Gastrocnemius medialis (tissue), 4 donors: ENCODE results near the gene SLC12A4. TPM values are rescaled to one million over a fixed set of nuclear protein-coding genes. Genes with fewer than 3 reads are reported as not detected.
"Not testable (repeated sequence)": the region's sequence is repeated elsewhere in the genome, so short reads cannot be mapped to it uniquely, and the experiment has no call there.

ENCODE experiments used
- ATAC-seq, 2 donors: fragments of 150-250 bp; one replicate each; pipeline ENCODE4 v1.9.1; 2016
- DNase-seq, 2 donors: peaks; one replicate each; pipeline ENCODE4 v3.0.0-alpha.2; 2019
- H3K27ac ChIP-seq, 4 donors: fragments of 200-600 bp; sonication (generic); 1 replicate in 1 of 4; 2 replicates in 3 of 4; pipeline ENCODE4 v1.5.1; 2016 to 2018; ENCODE audit warnings: mild to moderate bottlenecking in 2 of 4, moderate library complexity in 1 of 4
- H3K27me3 ChIP-seq, 3 donors: fragments of 200-600 bp; sonication (generic) in 2 of 3; 1 replicate in 1 of 3; 2 replicates in 2 of 3; pipeline versions ENCODE4 v1.5.1 to v1.6.0; 2016 to 2019; ENCODE audit warnings: mild to moderate bottlenecking in 1 of 3, moderate library complexity in 1 of 3
- H3K36me3 ChIP-seq, 2 donors: fragments of 200-600 bp; sonication (generic) in 1 of 2; one replicate each; pipeline ENCODE4 v1.5.1; 2017 to 2018
- H3K4me1 ChIP-seq, 2 donors: fragments of 200-600 bp; sonication (generic) in 1 of 2; one replicate each; pipeline ENCODE4 v1.5.1; 2016 to 2017; ENCODE audit warnings: mild to moderate bottlenecking in 2 of 2
- H3K4me3 ChIP-seq, 4 donors: fragments of 200-600 bp; sonication (generic) in 3 of 4; 1 replicate in 1 of 4; 2 replicates in 3 of 4; pipeline ENCODE4 v1.5.1; 2016 to 2019; ENCODE audit warnings: mild to moderate bottlenecking in 2 of 4
- H3K9me3 ChIP-seq, 3 donors: fragments of 200-600 bp; sonication (generic) in 2 of 3; 1 replicate in 1 of 3; 2 replicates in 2 of 3; pipeline ENCODE4 v1.5.1; 2016 to 2019
- POLR2A ChIP-seq, 2 donors: fragments of 450-650 bp; IDR thresholded peaks; one replicate each; pipeline ENCODE4 v1.6.1; 2017; ENCODE audit warnings: antibody characterized with exemption in 2 of 2, mild to moderate bottlenecking in 2 of 2, moderate library complexity in 2 of 2
- in situ Hi-C, 4 donors: fragments of 200-750 bp; cut with MboI; loops; one replicate each; pipeline versions ENCODE4 v1.15.0 to v1.8.0; 2017; ENCODE audit warnings: low sequenced_read_pairs in 4 of 4
- intact Hi-C: fragments of 100-400 bp; cut with DNase I; formaldehyde crosslinking; loops from one replicate; pipeline ENCODE4 v1.15.1; 2023; ENCODE audit warnings: low total_unique reads
- total RNA-seq, 4 donors: library from RNA; depleted of rRNA; stranded (reverse); fragments of >200 nt; gene quantifications; one replicate each; pipeline versions ENCODE4 v1.1.0 to v1.2.3, GENCODE V29; 2016
- TF ChIP-seq, protein P1 (sequence below), 5 experiments: fragments of 450-650 bp in 3 of 5; fragments of 200-600 bp in 2 of 5; sonication (generic) in 2 of 5; IDR thresholded peaks in 4 of 5; conservative IDR thresholded peaks in 1 of 5; 1 replicate in 4 of 5; 2 replicates in 1 of 5; pipeline ENCODE4 v1.5.1; 2016 to 2019; ENCODE audit warnings: antibody characterized with exemption in 5 of 5, mild to moderate bottlenecking in 3 of 5, moderate library complexity in 3 of 5

Gene SLC12A4
- total RNA-seq, 4 donors from 2014 or later, result 10.4 to 30.8 (median 15.8) TPM

GRCh38 chr16:67915831-67916723 is 52.4 kb downstream of the SLC12A4 start:
- TF ChIP-seq, protein P1, sequence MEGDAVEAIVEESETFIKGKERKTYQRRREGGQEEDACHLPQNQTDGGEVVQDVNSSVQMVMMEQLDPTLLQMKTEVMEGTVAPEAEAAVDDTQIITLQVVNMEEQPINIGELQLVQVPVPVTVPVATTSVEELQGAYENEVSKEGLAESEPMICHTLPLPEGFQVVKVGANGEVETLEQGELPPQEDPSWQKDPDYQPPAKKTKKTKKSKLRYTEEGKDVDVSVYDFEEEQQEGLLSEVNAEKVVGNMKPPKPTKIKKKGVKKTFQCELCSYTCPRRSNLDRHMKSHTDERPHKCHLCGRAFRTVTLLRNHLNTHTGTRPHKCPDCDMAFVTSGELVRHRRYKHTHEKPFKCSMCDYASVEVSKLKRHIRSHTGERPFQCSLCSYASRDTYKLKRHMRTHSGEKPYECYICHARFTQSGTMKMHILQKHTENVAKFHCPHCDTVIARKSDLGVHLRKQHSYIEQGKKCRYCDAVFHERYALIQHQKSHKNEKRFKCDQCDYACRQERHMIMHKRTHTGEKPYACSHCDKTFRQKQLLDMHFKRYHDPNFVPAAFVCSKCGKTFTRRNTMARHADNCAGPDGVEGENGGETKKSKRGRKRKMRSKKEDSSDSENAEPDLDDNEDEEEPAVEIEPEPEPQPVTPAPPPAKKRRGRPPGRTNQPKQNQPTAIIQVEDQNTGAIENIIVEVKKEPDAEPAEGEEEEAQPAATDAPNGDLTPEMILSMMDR (IDR thresholded peaks at IDR 0.05 in 4 of 5, conservative IDR thresholded peaks at IDR 0.05 in 1 of 5), result no peak
- no peak for TF ChIP-seq POLR2A (IDR thresholded peaks at IDR 0.05)
- H3K27me3 ChIP-seq, result no peaks in the 10 kb centered on the region
- intact Hi-C loops, result loop anchor here (2.0 kb wide), 1 partner anchor 33 kb away; no protein-coding TSS in a partner anchor
- peaks cover 0 to 8% of the 10 kb centered on the region in 2 donors for H3K36me3 ChIP-seq
- peak overlapping the region; percentile 86 to 99 (median 95) for H3K27ac ChIP-seq
- in situ Hi-C loops, result no loop called here
- peaks cover 65 to 70% of the 10 kb centered on the region in 2 donors for H3K4me1 ChIP-seq
- ATAC-seq, result peak in 1 of 2 donors; percentile 8
- DNase-seq, result peak; percentile 41 to 70
- no peaks in the 10 kb centered on the region for H3K9me3 ChIP-seq
- no peak overlapping the region for H3K4me3 ChIP-seq

DNA sequence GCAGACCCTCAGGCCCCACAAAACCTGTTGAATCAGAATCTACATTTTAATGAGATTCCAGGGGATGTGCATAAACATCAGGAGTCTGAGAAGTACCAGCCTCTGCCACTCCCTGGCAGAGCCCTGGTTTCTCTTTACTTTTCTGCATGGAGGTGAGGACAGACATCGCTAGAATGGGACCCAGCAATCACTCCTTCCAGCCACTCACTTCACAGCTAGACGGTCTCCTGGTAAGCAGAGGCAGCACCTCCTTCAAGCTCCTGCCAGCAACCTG is 53.0 kb downstream of the SLC12A4 start:
- Histone ChIP-seq H3K36me3 (peaks cover 0 to 14% of the 10 kb centered on the region in 2 donors), H3K4me1 (peaks cover 64% of the 10 kb centered on the region in 2 donors), H3K27ac (peak overlapping the region; percentile 86 to 99 (median 95))
- in situ Hi-C loops, H3K4me3 ChIP-seq, H3K27me3 ChIP-seq, ATAC-seq, DNase-seq, intact Hi-C loops, H3K9me3 ChIP-seq: not testable (repeated sequence)

DNA sequence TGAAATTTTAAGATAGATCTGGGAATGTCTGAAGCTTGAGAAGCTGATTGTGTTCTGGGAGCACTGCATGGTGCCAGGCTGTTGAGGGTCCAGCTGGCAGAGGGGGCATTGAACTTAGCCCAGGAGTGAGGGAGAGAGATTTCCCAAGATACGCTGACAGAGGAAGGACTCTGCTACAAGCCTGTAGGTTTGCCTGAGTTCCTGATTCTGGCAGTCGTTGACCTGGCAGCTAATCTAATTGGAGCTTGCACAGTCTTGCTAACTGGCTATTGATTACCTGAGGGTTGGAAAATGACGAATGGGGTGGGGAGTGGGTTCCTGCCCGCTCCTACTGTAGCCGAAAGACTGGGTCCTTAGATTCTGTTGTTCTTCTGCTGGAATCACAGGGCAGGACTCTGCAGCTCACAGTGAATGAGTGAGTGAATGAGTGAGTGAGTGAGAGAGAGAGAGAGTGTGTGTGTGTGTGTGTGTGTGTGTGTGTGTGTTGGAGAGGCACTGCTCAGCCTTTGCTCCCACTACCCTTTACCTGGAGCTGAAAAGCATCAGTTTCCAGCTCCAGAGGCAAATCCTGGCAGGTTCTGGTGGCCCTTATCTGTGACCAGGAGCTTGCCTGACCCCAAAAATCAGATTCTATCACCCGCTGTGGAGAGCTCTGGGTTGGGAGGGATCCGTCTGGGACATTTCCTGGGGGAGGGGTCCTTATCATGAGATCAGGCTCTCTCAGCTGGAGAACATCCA is 53.5 kb downstream of the SLC12A4 start:
- Histone ChIP-seq H3K4me3 (no peak overlapping the region), H3K4me1 (peaks cover 58 to 59% of the 10 kb centered on the region in 2 donors), H3K27ac (peak overlapping the region; percentile 86 to 99 (median 95)), H3K36me3 (peaks cover 0 to 20% of the 10 kb centered on the region in 2 donors), H3K9me3 (no peaks in the 10 kb centered on the region), H3K27me3 (no peaks in the 10 kb centered on the region)
- in situ Hi-C loops (no loop called here), intact Hi-C loops (no loop called here)
- no peak for DNase-seq
- ATAC-seq, result no peak
- no peak for TF ChIP-seq POLR2A (IDR thresholded peaks at IDR 0.05)
- TF ChIP-seq, protein P1 (IDR thresholded peaks at IDR 0.05 in 4 of 5, conservative IDR thresholded peaks at IDR 0.05 in 1 of 5), result no peak

DNA sequence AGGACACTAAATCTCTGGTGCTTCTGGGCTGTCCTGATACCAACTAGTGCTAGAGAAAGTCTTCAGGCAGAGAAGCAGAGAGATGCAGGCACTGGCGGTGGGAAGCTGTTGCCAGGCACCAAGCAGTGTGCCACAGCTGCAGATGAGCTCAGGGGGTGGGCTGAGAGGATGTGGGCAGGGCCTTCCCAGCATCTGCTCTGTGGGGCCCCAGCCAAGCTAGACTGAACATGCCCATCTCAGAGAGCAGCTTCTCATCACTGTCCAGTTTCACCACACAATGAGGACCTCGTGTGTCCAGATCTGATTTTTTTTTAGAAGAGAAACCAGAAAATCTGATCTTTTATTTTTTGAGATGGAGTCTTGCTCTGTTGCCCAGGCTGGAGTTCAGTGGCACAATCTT is 58.3 kb downstream of the SLC12A4 start:
- intact Hi-C loops (no loop called here), in situ Hi-C loops (no loop called here)
- Histone ChIP-seq H3K36me3 (peaks cover 0 to 34% of the 10 kb centered on the region in 2 donors), H3K27me3 (no peaks in the 10 kb centered on the region), H3K4me1 (peaks cover 20 to 26% of the 10 kb centered on the region in 2 donors), H3K4me3 (no peak overlapping the region), H3K9me3 (no peaks in the 10 kb centered on the region), H3K27ac (no peak overlapping the region)
- TF ChIP-seq, protein P1 (IDR thresholded peaks at IDR 0.05 in 4 of 5, conservative IDR thresholded peaks at IDR 0.05 in 1 of 5), result no peak
- no peak for TF ChIP-seq POLR2A (IDR thresholded peaks at IDR 0.05)
- DNase-seq, result no peak
- ATAC-seq, result no peak
